Natural killer cell (primary cell): Measurements from ENCODE around the gene GCSAML. TPM values are rescaled to one million over a fixed set of nuclear protein-coding genes. Genes with fewer than 3 reads are reported as not detected.
"Not testable (repeated sequence)": the region's sequence is repeated elsewhere in the genome, so short reads cannot be mapped to it uniquely, and the experiment has no call there.

Experiments used
- ATAC-seq, 3 donors: fragments of 150-1000 bp in 2 of 3; fragments of 200-7000 bp in 1 of 3; cut with Tn5 transposase; 1 replicate in 1 of 3; 2 replicates in 2 of 3; pipeline ENCODE4 v1.10.0; 2021; ENCODE audit warnings: mild to moderate bottlenecking in 2 of 3, moderate library complexity in 2 of 3
- DNase-seq, 2 donors: peaks; one replicate each; pipeline versions ENCODE4 v3.0.0 to v3.0.0-alpha.2; 2013 to 2021; ENCODE audit warnings: mixed read lengths in 1 of 2
- H3K27ac ChIP-seq: one replicate; pipeline ENCODE4 v1.5.1; 2013; ENCODE audit warnings: mild to moderate bottlenecking, low read length
- H3K27me3 ChIP-seq: one replicate; pipeline ENCODE4 v1.6.1; 2013; ENCODE audit warnings: low read length; ENCODE audit not compliant: control insufficient read depth, insufficient read depth
- H3K36me3 ChIP-seq: one replicate; pipeline ENCODE4 v1.6.1; 2013; ENCODE audit warnings: low read length; ENCODE audit not compliant: control insufficient read depth, insufficient read depth
- H3K4me1 ChIP-seq: one replicate; pipeline ENCODE4 v1.6.1; 2013; ENCODE audit warnings: low read length; ENCODE audit not compliant: control insufficient read depth, insufficient read depth
- H3K4me3 ChIP-seq: one replicate; pipeline ENCODE4 v1.5.1; 2013; ENCODE audit warnings: low read length
- H3K9me3 ChIP-seq: one replicate; pipeline ENCODE4 v1.6.1; 2013; ENCODE audit warnings: low read length; ENCODE audit not compliant: control insufficient read depth, insufficient read depth
- H3K27ac Mint-ChIP-seq, 2 donors: one replicate each; pipeline ENCODE4 v1.8.0; 2022; ENCODE audit warnings: mild to moderate bottlenecking in 2 of 2, mixed read lengths in 2 of 2, moderate library complexity in 1 of 2
- H3K27me3 Mint-ChIP-seq, 2 donors: one replicate each; pipeline ENCODE4 v1.8.0; 2022; ENCODE audit warnings: low read depth in 2 of 2, mixed read lengths in 2 of 2
- H3K36me3 Mint-ChIP-seq: one replicate; pipeline ENCODE4 v1.8.0; 2022; ENCODE audit warnings: mixed read lengths
- H3K4me1 Mint-ChIP-seq, 2 donors: one replicate each; pipeline ENCODE4 v1.8.0; 2022; ENCODE audit warnings: mixed read lengths in 2 of 2
- H3K4me3 Mint-ChIP-seq: one replicate; pipeline ENCODE4 v1.8.0; 2022; ENCODE audit warnings: mild to moderate bottlenecking, moderate library complexity, mixed read lengths
- H3K9me3 Mint-ChIP-seq, 2 donors: one replicate each; pipeline ENCODE4 v1.8.0; 2022; ENCODE audit warnings: mixed read lengths in 2 of 2
- WGBS: methylation state at CpG from one replicate; pipeline ENCODE4 v1.1.7; 2013; ENCODE audit warnings: missing lambda C conversion rate; ENCODE audit not compliant: insufficient coverage; 5-methylcytosine and 5-hydroxymethylcytosine counted together
- intact Hi-C: fragments of 100-400 bp; cut with micrococcal nuclease; formaldehyde crosslinking; loops from one replicate; pipeline ENCODE4 v1.14.2; 2022
- total RNA-seq, 4 donors: library from RNA; stranded (reverse); fragments of 120-200 nt in 1 of 4; gene quantifications; one replicate each; pipeline versions ENCODE4 v1.2.3 to v1.2.4, GENCODE V29; 2013 to 2022
- TF ChIP-seq, protein P1 (sequence below): fragments of 200-600 bp; IDR thresholded peaks from one replicate; pipeline ENCODE4 v1.8.0; 2022; ENCODE audit warnings: antibody characterized with exemption

Gene GCSAML
- total RNA-seq, 3 donors from 2014 or later (not counting 1 experiment from before 2014, with no cell fraction given): 0.19 to 62.1 (median 1.4) TPM

DNA sequence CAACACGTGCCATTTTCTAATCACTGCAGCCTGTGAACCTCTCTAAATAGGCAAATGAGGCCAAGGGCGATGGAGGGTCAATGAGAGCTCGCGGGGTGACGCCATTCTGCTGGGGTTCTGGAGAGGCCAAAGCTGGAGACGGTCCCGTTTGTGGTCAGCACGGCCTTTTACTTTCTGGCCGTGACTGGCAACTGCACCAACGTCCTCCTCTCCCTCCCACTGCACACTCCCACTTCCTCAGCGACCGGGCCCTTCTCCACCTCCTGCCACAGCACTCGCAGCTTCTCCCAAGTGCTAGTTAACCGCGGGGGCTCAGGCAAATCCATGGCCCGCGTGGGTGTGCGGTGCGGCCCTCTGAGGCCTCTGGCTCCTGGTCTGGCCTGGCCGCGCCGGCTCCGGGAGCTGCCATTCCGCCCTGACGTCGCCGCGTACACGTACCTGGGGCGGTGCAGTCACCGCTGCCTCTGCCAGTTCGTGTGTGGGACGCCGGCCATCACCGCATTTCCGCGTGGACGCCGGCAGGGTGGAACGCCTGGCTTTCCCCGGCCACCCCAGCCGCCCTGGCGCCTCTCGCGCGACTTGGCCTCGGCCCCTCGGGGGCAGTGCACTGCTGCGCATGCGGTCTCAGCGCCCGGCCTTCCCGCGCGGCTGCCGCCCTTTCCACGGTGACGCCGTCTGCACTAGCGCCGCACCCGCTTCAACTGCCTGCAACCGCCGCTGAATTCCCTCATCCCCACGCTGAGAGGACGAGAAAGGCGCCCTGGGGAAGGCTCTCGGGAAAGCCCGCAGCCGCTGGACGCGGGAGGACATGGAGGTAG is 30.9 kb upstream of the GCSAML start:
- no peaks in the 10 kb centered on the region for H3K27me3 ChIP-seq
- peaks cover 8% of the 10 kb centered on the region for H3K36me3 Mint-ChIP-seq
- DNase-seq (peak in 1 of 2 donors; percentile 4), ATAC-seq (peak; percentile 35 to 79 (median 42))
- no peak overlapping the region for H3K4me3 ChIP-seq
- H3K9me3 Mint-ChIP-seq: no peaks in the 10 kb centered on the region
- H3K4me3 Mint-ChIP-seq: peak overlapping the region; percentile 71
- H3K4me1 Mint-ChIP-seq: peaks cover 0 to 7% of the 10 kb centered on the region in 2 donors
- peaks cover 2% of the 10 kb centered on the region for H3K9me3 ChIP-seq
- peaks cover 3 to 5% of the 10 kb centered on the region in 2 donors for H3K27me3 Mint-ChIP-seq
- H3K27ac Mint-ChIP-seq: no peak overlapping the region
- H3K4me1 ChIP-seq: no peaks in the 10 kb centered on the region
- no peak overlapping the region for H3K27ac ChIP-seq
- TF ChIP-seq, protein P1, sequence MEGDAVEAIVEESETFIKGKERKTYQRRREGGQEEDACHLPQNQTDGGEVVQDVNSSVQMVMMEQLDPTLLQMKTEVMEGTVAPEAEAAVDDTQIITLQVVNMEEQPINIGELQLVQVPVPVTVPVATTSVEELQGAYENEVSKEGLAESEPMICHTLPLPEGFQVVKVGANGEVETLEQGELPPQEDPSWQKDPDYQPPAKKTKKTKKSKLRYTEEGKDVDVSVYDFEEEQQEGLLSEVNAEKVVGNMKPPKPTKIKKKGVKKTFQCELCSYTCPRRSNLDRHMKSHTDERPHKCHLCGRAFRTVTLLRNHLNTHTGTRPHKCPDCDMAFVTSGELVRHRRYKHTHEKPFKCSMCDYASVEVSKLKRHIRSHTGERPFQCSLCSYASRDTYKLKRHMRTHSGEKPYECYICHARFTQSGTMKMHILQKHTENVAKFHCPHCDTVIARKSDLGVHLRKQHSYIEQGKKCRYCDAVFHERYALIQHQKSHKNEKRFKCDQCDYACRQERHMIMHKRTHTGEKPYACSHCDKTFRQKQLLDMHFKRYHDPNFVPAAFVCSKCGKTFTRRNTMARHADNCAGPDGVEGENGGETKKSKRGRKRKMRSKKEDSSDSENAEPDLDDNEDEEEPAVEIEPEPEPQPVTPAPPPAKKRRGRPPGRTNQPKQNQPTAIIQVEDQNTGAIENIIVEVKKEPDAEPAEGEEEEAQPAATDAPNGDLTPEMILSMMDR: no peak
- intact Hi-C loops: no loop called here
- H3K36me3 ChIP-seq: no peaks in the 10 kb centered on the region
- WGBS: 56% methylated on average over 72 of the region's 72 CpGs

DNA sequence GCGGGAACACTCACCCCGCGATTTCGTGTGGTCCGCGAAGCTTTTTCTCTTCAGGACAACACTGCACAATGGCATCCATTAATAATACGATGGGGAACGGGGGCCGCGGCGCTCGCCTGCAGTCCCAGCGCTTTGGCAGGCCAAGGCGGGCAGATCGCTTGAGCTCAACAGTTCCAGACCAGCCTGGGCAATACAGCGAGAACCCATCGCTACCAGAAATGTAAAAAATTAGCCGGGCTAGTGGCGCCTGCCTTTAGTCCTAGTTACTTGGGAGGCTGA is 30.4 kb upstream of the GCSAML start:
- Histone ChIP-seq H3K27me3 (no peaks in the 10 kb centered on the region), H3K27ac (no peak overlapping the region), H3K4me1 (no peaks in the 10 kb centered on the region), H3K9me3 (no peaks in the 10 kb centered on the region), H3K36me3 (no peaks in the 10 kb centered on the region), H3K4me3 (no peak overlapping the region)
- TF ChIP-seq, protein P1: no peak
- 87% methylated on average over 19 of the region's 19 CpGs for WGBS
- peaks cover 8% of the 10 kb centered on the region for H3K36me3 Mint-ChIP-seq
- DNase-seq: no peak
- H3K27me3 Mint-ChIP-seq: peaks cover 3 to 5% of the 10 kb centered on the region in 2 donors
- no peak overlapping the region for H3K4me3 Mint-ChIP-seq
- no peak overlapping the region for H3K27ac Mint-ChIP-seq
- intact Hi-C loops: no loop called here
- no peak for ATAC-seq
- no peaks in the 10 kb centered on the region for H3K9me3 Mint-ChIP-seq
- H3K4me1 Mint-ChIP-seq: peaks cover 0 to 7% of the 10 kb centered on the region in 2 donors

DNA sequence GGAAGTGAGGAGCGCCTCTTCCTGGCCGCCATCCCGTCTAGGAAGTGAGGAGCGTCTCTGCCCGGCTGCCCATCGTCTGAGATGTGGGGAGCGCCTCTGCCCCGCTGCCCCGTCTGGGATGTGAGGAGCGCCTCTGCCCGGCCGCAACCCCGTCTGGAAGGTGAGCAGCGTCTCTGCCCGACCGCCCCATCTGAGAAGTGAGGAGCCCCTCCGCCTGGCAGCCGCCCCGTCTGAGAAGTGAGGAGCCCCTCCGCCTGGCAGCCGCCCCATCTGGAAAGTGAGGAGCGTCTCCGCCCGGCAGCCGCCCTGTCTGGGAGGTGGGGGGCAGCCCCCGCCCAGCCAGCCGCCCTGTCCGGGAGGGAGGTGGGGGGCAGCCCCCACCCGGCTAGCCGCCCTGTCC is 27.0 kb upstream of the GCSAML start:
- ATAC-seq, H3K27ac Mint-ChIP-seq, H3K9me3 ChIP-seq, H3K4me1 Mint-ChIP-seq, intact Hi-C loops, H3K36me3 ChIP-seq, H3K9me3 Mint-ChIP-seq, H3K27ac ChIP-seq, H3K4me3 ChIP-seq, DNase-seq, H3K36me3 Mint-ChIP-seq, H3K27me3 ChIP-seq, H3K4me3 Mint-ChIP-seq, H3K27me3 Mint-ChIP-seq, H3K4me1 ChIP-seq: not testable (repeated sequence)
- 92% methylated on average over 19 of the region's 30 CpGs for WGBS

DNA sequence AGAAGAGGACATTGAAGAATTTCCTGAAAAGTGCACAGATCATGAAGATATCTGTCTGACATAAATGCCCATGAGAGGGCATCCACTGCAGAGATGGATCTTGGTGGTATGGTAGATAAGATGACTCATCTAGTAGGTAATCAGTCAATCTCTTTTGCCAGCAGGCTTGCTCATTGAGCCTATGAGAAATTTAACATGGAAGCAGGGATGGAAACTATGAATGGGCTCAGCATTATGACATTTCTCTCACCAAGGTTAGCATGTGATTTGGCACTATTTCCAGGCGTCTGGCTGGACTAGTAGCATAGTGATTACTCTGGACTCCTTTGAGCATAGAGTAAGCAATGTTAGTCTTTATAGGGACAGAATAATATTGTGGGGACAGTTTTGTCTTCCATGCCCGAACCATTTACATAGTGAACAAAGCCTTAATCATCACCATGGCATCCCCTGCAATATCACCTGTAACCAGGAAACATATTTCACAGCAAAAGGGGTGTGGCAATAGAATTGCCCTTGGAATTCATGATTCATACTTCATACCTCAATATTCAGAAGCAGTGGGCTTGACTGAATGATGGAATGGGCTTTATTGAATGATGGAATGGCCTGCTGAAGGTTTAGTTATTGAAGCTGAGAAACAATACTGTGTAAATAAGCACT is 20.0 kb upstream of the GCSAML start:
- TF ChIP-seq, protein P1: no peak
- peaks cover 0 to 11% of the 10 kb centered on the region in 2 donors for H3K27me3 Mint-ChIP-seq
- intact Hi-C loops: no loop called here
- H3K4me3 Mint-ChIP-seq: no peak overlapping the region
- H3K27ac Mint-ChIP-seq: no peak overlapping the region
- H3K4me1 Mint-ChIP-seq: no peaks in the 10 kb centered on the region
- no peaks in the 10 kb centered on the region for H3K9me3 Mint-ChIP-seq
- Histone ChIP-seq H3K27ac (no peak overlapping the region), H3K4me3 (no peak overlapping the region), H3K27me3 (no peaks in the 10 kb centered on the region), H3K4me1 (no peaks in the 10 kb centered on the region), H3K36me3 (no peaks in the 10 kb centered on the region), H3K9me3 (no peaks in the 10 kb centered on the region)
- DNase-seq: no peak
- 83% methylated on average over 2 of the region's 2 CpGs for WGBS
- ATAC-seq: no peak
- no peaks in the 10 kb centered on the region for H3K36me3 Mint-ChIP-seq
